ENCODE measurements around the gene ANXA6.

- TF ChIP-seq POLR2A (IDR thresholded peaks at IDR 0.05): no peak
- no peak for TF ChIP-seq CTCF (IDR thresholded peaks at IDR 0.05)
- TF ChIP-seq EP300 (IDR thresholded peaks at IDR 0.05): no peak
Observed at GRCh38 chr5:151132963-151133362, 24.6 kb downstream of the ANXA6 start.

All from stomach (tissue), 4 donors.